Activated CD4-positive, alpha-beta T cell treated with anti-CD3 and anti-CD28 coated beads, Interleukin-2, amount 50 U/mL, for 16 hours (primary cell): ENCODE data around the gene FMNL1.
"Not testable (repeated sequence)": the region's sequence is repeated elsewhere in the genome, so short reads cannot be mapped to it uniquely, and the experiment has no call there.

Source experiments
- DNase-seq: peaks from one replicate; pipeline ENCODE4 v3.0.0-alpha.2; 2020

The FMNL1 gene, protein sequence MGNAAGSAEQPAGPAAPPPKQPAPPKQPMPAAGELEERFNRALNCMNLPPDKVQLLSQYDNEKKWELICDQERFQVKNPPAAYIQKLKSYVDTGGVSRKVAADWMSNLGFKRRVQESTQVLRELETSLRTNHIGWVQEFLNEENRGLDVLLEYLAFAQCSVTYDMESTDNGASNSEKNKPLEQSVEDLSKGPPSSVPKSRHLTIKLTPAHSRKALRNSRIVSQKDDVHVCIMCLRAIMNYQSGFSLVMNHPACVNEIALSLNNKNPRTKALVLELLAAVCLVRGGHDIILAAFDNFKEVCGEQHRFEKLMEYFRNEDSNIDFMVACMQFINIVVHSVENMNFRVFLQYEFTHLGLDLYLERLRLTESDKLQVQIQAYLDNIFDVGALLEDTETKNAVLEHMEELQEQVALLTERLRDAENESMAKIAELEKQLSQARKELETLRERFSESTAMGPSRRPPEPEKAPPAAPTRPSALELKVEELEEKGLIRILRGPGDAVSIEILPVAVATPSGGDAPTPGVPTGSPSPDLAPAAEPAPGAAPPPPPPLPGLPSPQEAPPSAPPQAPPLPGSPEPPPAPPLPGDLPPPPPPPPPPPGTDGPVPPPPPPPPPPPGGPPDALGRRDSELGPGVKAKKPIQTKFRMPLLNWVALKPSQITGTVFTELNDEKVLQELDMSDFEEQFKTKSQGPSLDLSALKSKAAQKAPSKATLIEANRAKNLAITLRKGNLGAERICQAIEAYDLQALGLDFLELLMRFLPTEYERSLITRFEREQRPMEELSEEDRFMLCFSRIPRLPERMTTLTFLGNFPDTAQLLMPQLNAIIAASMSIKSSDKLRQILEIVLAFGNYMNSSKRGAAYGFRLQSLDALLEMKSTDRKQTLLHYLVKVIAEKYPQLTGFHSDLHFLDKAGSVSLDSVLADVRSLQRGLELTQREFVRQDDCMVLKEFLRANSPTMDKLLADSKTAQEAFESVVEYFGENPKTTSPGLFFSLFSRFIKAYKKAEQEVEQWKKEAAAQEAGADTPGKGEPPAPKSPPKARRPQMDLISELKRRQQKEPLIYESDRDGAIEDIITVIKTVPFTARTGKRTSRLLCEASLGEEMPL

DNA sequence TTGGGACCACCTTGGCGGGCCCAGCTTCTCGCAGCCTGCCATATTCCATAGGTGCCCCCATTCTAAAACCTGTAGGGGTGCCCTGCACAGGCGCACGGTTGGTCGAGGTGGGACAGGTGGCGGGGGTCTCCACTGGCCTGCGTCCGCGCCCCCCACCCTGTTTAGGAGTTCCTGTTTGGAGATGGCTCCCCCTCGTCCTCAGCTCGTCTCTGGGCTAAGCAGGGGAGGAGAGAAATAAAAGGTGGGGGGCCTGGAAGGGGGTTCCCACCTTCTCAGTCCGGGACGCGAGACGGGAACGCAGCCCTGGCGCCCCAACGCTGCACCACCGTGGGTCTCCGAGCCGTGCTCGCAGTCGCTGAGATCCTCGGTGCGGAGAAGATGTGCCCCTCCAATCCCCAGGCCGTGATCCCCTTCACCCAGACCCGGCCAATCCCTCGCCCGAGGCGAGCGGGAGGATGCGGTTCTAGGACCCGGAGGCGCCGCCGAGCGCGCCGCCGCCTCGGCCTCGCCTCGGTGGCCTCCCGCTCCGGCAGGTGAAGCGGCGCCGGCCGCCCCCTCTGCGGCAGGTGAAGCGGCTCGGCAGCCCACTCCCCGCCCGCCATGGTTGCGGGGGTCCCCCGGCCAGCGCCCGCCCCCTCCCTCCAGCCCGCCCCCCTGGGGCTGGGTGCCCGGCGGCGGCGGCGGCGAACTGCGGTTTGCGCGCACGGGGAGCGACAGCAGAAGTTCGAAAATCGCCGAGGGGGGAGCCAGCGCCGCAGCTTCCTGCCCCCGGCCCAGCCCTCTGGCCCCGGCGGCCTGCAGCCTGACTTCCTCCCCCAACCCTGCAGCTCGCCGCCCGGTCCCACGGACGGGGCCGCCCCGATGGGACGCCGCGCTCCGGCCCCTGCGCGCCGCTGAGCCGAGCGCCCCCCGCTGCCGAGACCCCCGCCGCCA lies at the start of gene FMNL1:
Gene FMNL1, plus strand, starts transcription at position 805 of the 933 bp plus-strand sequence. CDS start 240 bp downstream, outside the sequence.
- peak; percentile 69 for DNase-seq

DNA sequence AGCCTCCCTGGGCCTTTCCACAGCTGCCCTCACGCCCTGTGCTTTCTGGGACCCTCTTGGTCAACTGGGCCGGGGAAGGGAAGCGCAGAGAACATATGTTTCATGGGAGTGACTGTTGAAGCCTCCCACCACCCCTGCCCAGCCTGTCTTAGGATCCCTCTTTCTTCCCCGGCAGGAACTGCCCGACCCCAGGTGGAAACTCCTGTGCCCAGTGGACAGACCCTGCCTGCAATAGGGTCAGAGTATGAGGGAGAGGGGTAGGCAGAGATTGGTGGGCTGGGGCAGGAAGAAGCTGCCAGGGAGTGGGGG lies 49.5 kb upstream of the FMNL1 start:
- DNase-seq: no peak

DNA sequence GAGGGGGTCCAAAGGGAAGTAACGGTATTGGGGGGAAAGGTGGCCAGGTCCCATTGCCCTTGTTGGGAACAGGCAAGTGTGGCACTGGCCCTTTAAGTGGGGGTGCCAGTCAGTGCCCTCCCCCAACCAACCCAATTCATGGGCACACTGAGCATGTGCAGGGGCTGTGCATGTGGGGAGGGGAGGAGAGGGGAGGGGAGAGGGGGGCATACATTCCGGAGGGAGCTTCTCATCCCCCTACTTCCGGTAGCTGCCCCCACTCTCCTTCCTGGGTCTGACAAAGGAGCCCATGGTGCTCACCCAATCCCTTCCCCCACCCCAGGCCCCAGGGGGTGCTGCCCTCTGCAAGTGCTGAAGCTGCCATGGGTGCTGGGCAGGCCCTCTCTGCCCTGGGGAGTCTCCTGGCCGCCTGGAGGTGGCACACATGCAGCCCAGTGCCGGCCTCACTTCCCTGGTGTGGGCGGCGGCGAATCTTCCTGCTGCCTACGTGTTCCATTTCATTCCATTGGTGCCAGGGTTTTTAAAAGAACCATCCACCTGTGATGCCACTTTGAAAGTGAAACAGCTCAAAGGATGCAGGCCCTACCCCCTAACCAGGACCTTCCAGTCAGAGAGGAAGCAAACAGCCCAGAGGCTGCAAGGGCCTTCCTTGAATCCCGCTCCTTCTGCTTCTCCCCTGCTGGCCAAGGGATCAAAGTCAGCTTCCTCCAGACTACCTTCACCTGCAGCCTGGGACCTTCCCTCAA lies 49.0 kb upstream of the FMNL1 start:
- DNase-seq: peak; percentile 52

DNA sequence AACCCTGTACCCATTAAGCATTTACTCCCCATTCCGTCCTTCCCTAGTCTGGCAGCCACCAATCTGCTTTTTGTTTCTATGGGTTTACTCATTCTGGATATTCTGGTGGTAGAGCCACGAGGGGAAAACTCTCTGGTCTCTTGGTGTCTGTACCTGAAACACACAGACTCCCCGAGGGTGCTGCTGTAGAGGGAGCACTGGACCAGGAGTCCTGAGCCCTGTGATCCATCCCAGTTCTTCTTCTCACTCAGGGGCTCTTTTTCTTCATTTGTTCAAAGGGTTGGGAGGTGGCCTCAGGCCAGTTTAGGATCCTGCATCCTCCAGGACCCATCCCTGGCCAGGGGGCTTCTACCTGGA lies 45.9 kb upstream of the FMNL1 start:
- DNase-seq: no peak

DNA sequence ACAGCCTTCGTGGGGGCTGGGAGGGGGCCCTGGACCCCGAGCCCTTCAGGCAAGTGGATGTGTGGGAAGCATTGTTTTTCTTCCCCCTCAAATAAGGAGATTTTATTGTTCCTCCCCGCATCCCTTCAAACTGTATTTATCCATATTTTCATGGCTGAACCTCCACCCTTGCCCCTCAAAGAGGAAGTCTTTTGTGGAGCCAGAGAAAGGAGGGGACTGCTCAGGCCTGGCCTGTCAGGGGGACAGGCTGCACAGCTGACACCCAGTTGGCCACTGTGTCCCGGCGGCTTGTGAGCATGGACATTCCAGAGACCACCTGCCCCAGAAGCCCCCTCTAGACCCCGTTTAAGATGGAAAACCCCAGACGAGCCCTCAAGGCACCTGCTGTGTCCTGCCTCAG lies 44.1 kb upstream of the FMNL1 start:
- no peak for DNase-seq

DNA sequence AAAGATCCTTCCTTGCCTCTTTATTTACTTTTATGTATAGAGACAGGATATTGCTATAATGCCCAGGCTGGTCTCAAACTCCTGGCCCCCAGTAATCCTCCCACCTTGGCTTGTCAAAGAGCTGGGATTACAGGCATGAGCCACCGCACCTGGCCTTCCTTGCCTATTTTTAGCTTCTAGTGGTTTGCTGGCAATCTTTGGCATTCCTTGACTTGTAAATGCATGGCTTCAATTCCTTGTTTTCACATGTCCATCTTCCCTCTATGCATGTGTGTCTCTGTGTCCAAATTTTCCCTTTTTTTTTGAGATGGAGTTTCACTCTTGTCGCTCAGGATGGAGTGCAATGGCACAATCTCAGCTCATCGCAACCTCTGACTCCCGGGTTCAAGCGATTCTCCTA lies 37.5 kb upstream of the FMNL1 start:
- no peak for DNase-seq

DNA sequence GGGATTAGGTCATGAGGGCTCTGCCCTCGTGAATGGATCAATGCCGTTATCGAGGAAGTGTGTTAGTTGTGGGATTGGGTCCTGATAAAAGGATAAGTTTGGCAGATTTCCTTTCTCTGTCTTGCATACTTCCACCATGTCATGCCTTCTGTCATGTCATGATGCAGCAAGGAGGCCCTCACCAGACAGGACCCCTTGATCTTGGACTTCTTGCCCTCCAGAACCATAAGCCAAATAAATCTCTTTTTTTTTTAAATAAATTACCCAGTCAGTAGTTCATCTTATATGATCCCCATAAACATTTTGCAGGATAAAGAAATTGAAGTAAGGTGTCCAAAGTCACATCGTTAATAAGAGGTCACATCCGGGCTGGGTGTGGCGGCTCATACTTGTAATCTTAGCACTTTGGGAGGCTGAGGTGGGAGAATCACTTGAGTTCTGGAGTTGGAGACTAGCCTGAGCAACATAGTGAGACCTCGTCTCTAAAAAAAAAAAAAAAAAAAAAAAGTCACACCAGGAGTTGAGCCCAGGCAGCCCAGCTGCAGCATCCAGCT lies 34.8 kb upstream of the FMNL1 start:
- DNase-seq: no peak

DNA sequence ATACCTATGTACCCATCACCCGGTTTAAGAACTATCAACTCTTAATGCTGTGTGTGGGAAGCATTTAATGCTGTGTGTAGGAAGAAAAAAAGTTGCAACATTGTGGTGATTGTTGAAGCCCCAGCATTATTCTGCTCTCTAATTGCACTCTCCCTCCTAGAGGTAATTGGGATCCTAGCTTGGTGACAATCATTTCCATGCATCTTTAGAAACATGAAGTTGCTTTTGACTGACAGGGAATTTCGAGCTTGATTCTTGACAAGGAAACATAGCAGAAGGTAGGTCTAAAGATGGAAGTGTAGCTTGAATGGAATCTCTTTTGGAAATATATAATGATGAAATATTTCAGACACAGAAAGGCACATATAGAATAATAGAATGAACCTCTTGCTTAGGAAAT lies 32.7 kb upstream of the FMNL1 start:
- no peak for DNase-seq

DNA sequence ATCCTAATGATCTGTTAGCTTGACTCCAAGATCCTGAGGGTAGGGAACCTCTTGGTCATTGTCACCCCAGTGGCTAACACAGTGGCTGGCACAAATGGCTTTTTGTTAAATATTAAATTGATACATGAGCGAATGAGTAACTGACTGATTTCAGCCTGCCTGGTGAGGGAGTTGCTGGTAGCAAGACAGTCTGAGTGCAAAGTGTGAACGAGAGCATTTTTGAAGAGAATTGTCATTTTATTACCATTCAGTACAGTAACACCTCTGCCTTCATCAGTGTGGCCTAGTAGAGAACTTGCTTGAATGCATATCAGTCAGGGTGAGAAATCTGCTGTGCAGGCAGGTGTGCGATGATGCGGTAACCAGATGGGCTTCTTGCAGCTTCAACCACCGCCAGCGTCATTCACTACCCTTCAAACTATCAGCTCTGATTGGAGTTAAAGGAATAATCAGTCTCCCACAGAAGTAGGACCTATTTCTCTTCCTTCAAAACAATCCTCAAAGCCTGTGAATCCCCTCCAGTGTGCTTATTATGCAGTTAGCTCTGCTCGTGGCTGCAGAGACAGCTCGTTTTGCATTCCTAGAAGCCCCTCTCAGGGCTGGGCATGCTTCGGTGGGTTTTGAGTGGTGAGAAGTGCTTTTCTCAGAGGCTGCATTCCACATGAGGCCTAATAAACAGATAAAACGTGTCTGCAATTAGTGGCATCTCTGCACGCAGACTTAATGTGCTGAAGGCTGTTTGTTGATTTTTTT lies 31.0 kb upstream of the FMNL1 start:
- no peak for DNase-seq

DNA sequence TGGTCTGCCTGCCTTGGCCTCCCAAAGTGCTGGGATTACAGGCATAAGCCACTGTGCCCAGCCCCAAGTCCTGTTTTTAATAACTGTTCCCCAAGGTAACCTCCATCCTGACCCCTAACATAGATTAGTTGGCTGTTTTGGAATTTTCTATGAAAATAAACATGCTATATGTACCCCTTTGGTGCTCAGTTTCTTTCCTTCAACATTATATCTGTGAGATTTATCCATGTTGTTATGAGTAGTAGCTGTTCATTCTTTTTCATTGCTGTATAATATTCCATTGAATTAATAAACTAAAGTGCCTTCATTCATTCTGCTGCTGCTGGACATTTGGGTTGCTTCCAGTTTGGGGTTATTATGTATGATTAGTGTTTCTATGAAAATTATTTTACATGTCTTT lies 26.3 kb upstream of the FMNL1 start:
- DNase-seq: no peak

DNA sequence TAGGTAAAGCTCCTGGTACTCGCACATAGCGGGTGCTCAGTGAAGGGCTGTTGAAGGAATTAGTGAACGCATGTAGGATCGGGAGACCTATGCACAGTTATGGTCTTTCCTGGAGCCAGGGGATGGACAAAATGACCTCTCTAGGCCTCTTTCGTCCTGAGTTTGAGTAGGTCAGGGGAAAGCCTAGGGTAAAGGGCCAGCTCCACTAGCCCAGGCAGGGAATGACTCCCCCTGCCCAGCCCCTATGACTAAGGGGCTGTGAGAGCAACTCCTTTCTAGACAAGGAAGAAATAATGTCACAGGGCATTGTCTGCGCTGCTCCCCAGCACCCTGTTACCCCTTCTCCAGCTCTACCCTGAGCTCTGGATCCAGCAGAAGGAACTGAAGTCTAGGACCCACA lies 24.6 kb upstream of the FMNL1 start:
- no peak for DNase-seq

DNA sequence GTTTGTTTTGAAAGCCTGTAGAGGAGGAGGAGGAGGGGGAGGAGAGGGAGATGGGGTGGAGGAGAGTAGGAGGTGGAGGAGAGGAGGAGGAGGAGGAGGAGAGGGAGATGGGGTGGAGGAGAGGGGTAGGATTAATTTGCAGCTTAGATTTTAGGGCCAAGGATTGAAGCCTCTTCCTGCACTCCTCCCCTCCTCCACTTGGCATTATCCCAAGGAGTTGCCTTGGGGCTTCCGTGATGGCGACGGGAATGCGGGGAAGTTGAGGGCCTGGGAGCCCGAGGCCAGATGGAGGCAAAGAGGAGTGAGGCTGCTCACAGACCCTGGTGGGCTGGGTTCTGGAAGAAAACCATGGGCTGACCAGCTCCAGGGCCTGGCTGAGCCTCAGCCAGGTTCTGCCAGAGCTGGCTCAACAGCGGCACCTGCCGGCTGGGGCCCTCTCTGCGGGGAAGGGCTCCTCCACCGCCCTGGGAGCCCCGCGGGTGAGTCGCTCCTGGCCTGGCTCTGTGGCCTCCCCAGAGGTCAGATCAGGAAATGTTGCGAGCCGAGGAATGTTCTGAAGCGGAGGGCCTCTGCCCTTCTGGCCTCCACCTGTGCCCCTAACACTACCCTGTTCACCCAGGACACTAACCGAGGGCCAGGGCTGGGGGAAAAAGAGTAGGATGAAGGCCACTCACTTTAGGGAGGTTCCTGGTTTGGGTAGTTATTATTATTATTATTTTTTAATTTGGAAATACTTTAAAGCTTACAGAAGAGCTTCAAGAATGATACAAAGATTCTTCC lies 23.9 kb upstream of the FMNL1 start:
- peak; percentile 89 for DNase-seq

DNA sequence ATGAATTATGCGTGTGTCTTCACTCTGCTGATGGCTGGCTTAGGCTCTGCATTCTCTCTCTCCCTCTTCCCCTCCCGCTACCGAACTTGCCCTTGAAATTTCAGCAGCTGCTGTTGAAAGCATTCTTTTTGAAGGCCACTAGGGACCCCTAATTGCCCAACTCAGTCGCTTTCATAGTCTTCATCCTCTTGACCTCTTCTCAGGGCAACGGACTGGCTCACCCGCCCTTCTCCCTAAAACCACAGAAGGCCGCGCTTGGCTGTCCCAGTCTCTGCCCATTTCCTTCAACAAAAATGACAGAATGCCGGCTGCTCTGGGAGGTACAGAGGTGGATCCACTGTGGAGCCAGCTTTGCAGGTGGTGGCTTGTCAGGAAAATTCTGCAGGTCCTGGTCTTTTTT lies 21.0 kb upstream of the FMNL1 start:
- no peak for DNase-seq

DNA sequence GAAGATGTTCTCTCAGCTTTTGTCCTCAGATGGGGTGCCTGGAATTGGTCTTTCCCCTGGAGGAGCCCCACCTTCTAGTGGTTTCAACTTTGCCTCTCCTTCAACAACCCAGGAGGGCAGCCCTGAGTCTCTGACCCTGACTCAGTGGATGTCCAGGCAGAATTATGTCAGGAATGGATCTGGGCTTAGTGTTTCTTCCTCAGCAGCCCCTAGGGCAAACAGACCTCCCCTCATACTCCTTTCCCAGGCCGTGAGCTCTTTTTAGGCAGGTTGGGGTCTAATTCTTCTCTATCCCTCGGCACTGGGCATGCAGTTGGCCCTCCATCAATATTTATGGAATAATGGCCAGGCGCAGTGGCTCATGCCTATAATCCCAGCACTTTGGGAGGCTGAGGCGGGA lies 20.2 kb upstream of the FMNL1 start:
- no peak for DNase-seq

DNA sequence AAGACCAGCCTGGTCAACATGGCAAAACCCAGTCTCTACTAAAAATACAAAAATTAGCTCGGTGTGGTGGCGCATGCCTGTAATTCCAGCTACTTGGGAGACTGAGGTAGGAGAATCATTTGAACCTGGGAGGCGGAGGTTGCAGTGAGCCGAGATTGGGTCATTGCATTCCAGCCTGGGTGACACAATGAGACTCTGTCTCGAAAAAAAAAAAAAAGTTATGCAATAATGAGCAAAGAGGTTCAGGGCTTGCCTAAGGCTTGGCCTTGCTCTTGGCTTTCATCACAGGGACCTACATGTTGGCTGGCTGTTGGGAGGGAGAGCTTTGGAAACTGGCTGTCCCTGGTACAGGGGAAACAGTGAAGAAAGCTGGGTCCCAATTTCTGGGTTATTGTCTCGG lies 19.8 kb upstream of the FMNL1 start:
- DNase-seq: not testable (repeated sequence)

DNA sequence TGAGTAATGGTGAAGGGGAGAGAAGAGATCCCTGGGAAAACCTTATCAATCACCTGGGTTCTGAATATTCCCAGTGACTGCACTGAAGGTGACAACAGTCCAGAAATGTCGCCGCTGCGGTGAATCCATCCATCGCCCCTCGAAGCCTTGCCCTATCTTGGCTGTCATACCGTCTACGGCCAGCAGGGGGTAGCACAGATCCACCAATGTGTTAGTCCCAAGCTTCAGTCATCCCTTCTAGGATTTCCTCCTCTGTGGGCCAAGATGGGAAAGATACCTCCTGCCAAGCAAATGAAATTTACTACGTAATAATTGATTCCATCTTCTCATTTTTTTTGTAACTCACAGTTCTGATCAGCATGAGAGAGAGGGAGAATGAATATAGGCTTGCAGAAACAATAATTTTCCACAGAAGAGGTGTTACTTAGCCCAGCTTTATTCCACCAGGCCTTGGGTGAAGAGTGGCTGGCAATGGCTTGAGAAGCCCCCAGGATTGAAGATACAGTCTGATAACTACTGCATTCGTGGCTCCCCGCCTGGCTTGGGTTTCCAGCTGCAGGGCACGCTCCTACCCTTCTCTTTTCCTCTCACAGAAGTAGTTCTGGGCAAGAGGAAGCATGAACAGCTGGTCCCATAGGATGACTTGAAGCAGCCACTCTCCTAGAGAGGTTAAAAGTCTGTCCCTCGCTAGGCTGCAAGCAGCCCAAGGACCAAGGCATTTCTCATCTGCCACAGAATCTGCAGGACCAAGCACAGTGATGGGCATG lies 2.6 kb upstream of the FMNL1 start:
- peak; percentile 88 for DNase-seq

DNA sequence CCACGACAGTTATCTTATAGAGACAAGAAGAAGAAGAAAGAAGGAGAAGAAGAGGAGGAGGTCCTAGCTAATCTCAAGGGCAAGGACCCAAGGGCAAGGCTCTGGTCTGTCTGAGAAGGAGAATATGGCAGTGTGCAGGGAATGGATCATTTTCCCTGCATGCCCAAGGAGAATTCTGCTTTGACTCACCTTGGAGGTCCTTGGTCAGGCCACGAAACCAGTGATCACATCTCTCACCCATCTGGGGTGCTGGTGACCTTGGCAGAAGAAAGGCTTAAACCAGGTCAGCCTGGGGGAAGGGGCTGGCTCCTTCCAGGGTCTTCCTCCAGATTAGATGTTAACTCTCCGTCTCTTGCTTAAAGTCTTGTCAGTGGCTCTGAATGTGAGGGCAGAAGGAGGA lies 1.6 kb upstream of the FMNL1 start:
- no peak for DNase-seq

DNA sequence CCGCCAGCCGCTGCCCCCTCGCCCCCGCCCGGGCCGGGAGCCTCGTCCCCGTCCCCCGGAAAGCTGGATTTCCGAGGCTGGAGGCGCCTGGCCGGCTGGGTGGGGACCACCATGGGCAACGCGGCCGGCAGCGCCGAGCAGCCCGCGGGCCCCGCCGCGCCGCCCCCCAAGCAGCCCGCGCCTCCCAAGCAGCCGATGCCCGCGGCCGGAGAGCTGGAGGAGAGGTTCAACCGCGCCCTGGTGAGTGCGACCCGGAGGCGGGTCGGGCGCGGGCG lies 266 bp downstream of the FMNL1 start:
- DNase-seq: no peak

DNA sequence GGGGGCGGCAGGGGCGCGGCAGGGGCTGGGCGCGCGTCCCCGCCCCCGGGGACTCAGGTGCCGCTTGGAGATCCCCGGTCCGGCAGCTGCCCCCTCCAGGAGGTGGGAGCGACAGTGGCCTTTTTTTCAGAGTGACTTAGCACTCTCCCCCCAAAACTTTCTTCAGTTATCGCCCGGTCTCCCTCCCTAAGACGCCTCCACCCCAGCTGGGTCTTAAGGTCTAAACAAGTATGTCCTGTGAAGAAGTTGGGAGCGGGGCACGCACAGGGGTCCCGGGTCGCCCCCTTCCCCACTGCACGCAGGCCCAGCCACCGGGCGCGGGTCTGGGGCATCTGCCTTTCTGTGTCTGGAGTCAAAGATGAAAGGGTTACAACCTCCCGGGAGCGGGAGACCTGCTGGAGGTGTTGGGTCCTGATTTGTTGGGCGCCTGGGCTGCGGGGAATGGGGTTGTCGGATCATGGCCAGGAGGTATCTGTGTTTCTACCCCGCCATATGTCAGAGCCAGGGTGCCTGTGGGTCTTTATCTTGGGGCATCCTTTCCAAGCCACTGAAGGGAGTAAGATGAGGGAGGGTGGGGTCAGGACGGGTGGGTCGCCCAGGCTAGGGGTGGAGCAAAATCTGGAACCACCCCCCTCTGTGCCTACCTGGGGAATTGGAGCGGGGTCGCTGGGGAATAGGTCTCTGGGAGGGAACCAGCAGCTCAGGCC lies 757 bp downstream of the FMNL1 start:
- DNase-seq: peak; percentile 74
